HG02610 (cell line): ENCODE measurements around the gene RXRA.

Experiments
- ATAC-seq: cut with Tn5 transposase; IDR thresholded peaks from one replicate; pipeline ENCODE4 v1.9.1; 2021; ENCODE audit warnings: mild to moderate bottlenecking, moderate library complexity; ENCODE audit not compliant: unreplicated experiment

The RXRA gene

GRCh38 chr9:134322781-134323241 is 3.4 kb upstream of the RXRA start:
- ATAC-seq = no peak

- no peak for ATAC-seq
Measured at GRCh38 chr9:134323741-134324358, 2.4 kb upstream of the RXRA start.

DNA sequence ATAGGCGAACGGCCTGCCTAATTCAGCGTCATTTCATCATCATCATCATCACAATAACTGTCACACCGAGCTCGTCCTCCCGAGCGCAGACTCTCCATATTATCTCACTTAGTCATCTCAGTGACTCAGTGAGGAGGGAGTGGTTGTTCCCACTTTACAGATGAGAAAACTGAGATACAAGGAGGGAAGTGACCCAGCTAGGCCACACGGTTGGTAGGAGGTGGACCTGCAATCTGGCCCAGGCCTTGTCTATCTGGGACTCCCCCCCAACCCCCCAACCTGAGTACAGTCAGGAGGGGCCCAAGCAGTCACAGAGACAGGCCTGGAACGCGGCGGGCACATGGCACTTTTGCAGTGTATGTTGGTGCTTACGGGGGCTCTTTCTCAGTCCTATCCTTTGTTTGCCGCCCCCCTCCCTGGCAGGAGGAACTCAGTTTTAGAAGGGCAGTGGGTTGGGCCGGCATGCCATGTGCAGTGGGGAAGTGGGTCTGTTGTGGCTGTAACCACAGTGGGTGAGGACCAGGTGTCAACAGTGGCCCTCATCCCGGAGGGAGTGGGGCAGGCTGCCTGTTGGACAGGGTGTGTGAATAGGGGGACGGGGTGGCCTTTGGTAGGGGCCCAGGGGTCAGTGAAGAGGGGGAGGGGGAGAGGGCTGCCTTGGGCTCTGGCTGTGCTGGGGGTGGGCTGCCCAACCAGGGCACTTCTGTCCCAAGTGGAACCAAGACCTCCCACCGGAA is 1.7 kb upstream of the RXRA start:
- no peak for ATAC-seq

DNA sequence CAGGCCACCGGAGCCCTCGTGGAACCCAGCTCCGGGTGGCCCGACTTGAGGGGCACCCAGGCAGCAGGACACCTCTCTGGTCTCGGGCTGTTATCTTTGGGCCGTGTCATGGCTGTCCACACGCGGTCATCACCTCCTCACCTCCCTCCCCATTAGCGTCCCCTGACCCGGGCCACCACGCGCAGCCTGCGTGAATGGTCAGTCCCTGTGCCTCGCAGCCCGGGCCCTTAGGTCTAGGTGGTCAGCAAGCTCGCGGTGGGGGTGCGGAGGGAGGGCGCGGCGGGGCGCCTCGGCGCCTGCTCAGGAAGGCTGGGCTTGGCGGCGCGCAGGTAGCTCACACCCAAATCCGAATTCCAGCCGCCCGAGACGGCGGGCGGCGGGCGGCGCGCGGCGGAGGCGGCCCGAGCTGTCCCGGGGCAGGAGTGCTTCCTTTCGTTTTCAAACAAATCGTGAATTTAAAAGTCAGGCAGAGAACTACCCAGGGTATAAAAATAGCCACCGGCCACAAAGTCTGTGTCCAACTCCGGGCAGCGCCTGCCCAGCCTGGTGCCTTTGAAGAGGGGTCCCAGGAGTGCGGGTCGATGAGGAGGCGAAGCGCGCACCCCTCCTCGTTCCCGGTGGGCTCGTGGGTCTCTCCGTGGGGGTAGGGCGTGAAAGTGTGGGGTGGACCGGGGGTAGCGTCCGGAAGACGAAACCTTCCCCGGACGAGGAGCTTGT is 1.0 kb upstream of the RXRA start:
- ATAC-seq = no peak

- no peak for ATAC-seq
Measured at GRCh38 chr9:134326724-134327601, 708 bp downstream of the RXRA start.

DNA sequence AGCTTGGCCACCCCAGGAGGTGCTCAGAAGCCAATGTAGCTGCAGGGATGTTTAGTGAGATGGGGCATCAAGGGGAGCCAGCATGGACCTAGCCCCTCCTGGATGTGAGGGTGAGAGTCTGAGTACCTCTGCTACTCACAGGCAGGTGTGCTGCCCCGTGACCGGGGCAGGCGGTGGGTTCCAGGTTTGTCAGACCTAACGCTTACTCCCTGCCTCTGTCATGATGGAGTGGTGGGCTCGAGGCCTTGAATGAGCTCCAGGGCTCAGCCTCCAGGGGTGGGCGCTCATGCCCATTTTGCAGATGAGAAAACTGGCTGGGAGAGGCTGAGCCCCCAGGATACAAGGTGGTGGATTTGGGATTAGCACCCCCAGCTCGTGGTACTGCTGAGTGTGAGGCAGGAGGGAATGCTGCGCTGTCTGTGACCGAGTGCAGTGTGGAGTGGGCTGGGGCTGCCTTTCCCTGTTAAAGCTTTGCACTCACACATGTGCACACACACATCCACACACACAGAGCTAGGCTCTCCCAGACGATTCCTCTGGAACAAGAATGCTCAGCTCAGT is 1.5 kb downstream of the RXRA start:
- ATAC-seq = no peak

DNA sequence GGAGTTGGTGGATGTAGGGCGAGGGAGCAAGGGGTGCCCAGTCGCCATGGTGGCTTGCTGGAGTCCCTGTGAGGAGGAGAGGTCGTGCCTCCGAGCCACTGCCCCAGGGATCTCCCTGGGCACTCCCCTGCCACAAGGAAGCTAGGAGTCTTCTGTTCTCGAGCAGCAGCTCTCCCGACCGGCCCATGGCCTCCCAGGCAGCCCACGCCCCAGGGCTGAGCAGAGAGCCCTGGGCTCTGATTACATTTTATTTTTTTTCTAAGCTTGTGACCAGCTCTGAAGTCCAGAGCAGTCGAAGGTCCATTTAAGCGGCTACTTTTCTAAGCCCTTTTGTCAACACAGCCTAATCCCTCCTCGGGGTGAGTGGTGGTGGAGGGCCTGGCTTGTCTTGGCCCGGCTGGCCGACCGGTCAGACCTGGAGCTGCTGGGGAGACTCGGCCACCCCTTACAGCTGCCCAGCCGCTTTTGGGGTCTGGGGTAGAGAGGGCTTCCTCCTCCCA is 2.1 kb downstream of the RXRA start:
- no peak for ATAC-seq

DNA sequence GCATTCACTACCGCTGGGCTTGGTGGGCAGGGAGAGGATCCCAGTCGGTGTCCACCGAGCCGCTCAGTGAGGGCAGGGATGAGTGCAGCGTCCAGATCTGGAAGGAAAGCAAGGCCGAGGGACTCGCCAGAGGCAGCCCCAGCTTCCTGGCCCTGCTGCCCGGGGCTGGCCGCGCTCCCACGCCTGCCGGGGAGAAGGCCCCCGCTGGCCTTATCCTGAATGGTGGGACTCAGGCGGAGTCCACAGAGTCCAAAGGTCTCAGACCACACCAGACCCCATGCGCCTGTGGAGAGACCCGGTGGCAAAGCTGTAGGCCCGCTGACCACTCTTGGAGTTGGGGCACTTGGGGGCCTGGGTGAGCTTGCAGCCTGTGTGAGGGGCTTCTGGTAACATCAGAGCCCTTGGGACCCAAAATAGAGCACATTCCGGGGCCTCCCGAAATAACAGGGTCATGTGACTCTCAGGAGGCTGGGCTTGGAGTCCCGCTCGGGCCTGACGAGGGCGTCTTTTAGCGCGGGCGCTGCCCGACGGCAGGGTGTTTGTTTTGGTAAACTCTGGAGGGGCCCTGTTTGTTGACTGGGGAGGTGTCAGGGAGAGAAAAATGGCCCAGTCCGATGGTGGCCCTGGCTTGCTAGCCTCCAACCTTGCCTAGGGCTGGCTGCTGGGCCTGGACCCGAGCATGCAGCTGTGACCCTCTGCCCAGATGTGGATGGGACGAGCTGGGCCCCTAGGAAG is 2.8 kb downstream of the RXRA start:
- ATAC-seq = no peak

- no peak for ATAC-seq
Measured at GRCh38 chr9:134329576-134329855, 3.3 kb downstream of the RXRA start.

- no peak for ATAC-seq
Measured at GRCh38 chr9:134329886-134330285, 3.6 kb downstream of the RXRA start.

DNA sequence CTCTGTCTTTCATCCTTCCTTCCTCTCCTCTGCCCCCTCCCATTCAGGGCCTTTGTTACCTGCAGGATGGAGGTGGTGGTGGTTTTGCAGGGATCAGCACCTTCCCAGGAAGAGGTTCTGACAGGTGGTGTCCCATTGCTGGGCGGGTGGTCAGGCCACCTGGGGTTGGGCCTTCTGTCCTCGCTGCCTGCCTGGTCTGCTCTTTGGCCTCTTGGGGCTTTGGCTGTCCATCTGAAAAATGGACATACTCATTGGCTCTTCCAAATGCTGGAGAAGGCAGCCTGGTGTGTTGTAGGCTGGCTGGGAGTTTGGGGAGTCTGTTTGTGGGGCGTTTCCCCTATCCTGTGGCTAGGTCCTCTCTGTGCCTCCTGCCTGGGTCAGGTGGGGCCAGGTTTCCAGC is 4.3 kb downstream of the RXRA start:
- no peak for ATAC-seq

DNA sequence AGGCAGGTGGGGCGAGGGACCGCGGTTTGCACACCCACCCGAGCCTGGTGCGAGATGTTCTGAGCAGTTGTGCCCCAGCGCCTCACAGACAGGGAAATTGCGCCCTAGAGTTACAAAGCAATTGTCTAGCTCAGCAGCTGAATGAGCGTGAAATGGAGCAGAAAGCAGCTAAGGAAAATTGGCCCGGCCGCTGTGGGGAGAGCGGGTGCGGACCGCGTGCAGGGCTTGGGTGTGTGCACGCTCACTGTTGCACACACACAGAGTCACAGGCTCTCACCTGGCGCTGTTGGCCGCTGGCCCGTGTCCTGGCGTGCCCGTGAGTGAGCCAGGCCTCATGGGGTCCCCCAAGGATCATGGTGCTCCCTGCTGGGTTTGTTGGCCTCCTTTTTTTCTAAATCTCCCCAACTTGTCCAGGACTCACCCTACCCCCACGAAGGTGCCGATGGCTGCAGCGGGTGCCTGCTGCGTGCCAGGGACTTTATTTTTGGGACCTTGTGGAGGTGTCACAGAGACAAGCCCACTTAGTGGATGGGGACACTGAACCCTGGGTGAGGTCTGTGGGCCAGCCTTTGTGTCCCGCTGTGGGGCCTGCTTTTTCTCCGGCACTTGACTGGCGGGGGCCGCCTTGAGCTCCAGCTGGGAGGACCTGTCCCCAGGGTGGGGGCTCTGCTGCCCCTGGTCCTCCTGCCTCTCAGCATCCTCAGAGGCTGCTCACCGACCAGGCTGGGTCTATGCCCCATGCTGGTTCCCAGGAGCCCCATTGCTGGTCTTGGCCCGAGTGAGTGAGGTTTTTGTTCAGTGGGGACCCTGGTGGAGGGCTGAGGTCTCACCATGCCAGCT is 5.2 kb downstream of the RXRA start:
- ATAC-seq = no peak

GRCh38 chr9:134332266-134332665 is 6.0 kb downstream of the RXRA start:
- ATAC-seq = no peak

GRCh38 chr9:134332841-134333233 is 6.6 kb downstream of the RXRA start:
- no peak for ATAC-seq

GRCh38 chr9:134333234-134333873 is 7.1 kb downstream of the RXRA start:
- ATAC-seq = no peak

- no peak for ATAC-seq
Measured at GRCh38 chr9:134333874-134334581, 7.8 kb downstream of the RXRA start.

DNA sequence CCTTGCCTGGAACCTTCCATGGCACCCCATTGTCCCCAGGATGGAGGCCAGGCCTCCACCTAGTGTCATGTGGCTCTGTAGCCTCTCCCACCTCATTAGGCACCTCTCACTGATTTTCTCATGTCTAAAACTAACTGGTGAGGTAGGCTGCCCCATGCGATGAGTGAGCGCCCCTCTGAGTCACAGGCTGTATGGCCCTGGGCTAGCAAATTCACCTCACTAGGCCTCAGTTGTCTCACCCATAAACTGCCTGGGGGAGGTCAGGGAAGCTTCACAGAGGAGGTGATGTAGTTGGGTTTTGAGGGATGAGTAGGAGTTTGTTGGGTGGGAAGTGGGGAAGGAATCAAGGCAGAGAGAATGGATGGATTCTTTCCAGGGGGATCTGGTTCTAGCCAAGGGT is 8.8 kb downstream of the RXRA start:
- ATAC-seq = no peak
